Activated CD4-positive, alpha-beta T cell treated with anti-CD3 and anti-CD28 coated beads, Interleukin-2, amount 50 U/mL, for 1 hour (primary cell): Measurements from ENCODE around the gene CALML5.

ENCODE experiments used
- DNase-seq: peaks from one replicate; pipeline ENCODE4 v3.0.0-alpha.2; 2020

Gene CALML5

GRCh38 chr10:5460468-5461202, 38.7 kb downstream of the CALML5 start:
- no peak for DNase-seq

DNA sequence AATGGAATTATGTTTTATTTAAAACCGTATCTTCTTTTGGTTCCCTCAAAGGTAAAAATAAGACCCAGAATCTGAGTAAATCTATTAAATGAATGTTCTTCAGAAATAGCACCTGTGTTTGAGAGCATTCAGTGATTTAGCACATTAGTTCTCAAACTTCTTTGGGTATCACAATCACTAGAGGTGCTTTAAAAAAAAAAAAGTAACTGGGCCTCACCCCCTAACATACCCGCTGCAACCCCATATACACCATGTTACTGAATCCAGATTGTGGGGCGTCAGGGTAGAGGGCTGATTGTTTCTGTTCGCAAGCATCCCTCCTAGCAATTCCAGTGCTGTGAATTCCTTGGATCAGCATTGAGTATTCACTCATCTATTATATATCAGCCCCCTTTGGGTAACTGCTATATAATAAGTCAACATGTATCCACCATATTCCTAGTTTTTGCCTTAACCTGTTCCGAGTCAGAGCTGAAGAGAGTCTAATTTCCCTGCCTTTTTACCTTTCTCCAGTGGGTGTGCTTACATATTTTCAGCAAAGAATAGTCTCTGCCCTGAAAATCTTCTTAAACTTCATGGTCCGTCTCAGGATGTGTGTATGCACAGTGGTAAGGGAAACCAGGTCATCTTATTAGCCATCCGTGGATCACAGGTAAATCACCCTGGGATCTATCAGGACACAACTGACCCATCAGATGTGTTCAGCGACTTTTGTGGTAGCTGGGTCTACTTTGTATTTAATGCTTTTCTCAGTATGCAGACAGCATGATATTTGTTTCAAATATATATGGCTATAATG, 40.2 kb downstream of the CALML5 start:
- DNase-seq: no peak

DNA sequence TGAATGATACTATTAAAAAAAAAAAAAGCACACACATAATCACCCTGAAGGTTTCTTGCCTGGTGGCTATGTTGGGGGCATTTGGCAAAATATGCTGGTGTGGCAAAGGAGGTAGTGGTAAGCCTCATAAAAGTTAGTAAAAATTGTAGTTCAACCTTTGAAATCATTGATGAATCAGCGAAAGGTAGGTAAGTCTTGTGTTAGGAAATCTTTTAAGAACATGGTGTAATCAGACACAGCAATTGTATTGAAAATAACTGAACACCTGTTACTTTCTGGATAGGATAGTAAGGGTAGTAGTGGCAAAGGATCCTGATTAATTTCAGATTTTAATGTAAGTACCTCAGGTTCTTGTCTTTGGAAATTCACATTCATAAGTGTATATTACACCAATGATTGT, 40.9 kb downstream of the CALML5 start:
- no peak for DNase-seq

DNA sequence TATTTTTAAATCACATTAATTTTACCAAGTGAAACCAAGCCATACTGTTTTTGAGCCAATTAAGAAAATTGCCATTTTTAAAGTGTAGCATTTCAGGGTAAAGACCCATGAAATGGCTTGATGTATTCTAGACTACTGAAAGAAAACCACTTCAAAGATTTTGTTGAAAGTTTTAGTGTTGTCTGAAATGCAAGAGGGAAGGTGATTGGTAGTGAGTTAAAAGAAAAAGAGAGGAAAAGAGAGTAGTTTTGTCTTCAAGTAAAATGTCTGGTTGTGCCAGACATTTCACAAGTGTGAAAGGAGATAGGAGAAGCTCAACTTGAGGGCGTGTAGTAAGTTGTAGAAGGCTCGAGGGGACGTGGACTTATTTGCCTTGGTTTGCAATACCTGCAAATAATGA, 41.6 kb downstream of the CALML5 start:
- no peak for DNase-seq

DNA sequence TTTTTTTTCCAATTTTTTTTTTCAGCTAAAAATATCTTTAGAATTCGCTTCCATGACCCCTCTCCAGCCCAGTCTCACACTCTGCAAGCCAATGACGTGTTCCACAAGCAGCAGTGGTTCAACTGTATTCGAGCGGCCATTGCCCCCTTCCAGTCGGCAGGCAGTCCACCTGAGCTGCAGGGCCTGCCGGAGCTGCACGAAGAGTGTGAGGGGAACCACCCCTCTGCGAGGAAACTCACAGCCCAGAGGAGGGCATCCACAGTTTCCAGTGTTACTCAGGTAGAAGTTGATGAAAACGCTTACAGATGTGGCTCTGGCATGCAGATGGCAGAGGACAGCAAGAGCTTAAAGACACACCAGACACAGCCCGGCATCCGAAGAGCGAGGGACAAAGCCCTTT, 42.8 kb downstream of the CALML5 start:
- no peak for DNase-seq

- no peak for DNase-seq
These were observed 45.5 kb downstream of the CALML5 start for GRCh38 chr10:5453749-5454489.

GRCh38 chr10:5450605-5451384, 48.6 kb downstream of the CALML5 start:
- DNase-seq: no peak

DNA sequence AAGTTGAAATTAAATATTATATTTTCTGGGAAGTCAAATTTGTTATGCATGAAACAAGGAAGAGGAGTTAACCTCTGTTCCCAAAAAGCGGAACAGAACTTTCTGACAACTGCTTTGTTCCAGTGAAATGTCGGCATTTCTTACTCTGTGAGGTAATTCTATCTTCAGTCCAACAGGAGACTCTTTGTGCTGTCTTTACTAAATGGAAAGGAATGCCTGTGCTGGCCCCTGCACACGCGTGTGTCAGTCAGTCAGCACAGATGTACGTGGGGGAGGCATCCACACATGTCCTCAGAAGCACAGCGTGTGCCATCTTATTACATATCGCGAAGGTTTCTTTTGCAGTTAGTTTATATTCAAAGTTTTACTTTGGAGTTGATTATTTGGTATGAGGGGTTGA, 49.5 kb downstream of the CALML5 start:
- DNase-seq: no peak

DNA sequence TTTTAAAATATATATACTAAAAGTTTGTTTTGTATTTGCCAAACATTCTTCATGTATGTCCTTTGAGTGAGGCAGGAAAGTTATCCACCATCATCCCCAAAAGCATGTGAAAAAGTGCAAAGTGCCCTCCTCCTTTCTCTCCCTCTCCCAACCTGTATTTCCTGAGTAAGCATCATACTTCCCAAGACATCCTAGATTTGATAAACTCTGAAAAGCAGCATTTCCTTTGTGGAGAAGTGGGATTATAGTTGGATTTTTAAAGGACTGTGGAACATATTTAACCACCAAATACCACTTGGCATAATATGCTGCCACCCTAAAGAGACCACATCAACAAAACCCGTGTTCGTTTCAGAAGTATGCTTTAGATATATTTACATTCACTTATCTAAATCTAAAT, 50.1 kb downstream of the CALML5 start:
- DNase-seq: no peak
